GM21423 (cell line): ENCODE measurements around the gene GLIS1.
"Not testable (repeated sequence)": the region's sequence is repeated elsewhere in the genome, so short reads cannot be mapped to it uniquely, and the experiment has no call there.

Experiments used
- ATAC-seq: cut with Tn5 transposase; IDR thresholded peaks from one replicate; pipeline ENCODE4 v1.9.1; 2021; ENCODE audit warnings: mild to moderate bottlenecking, moderate library complexity; ENCODE audit not compliant: unreplicated experiment

GLIS1 gene

GRCh38 chr1:53739109-53739681 is at the start of gene GLIS1:
TSS of gene GLIS1 (minus strand) at chr1:53739164. CDS start at chr1:53738064, 1,100 bp downstream.
- ATAC-seq: peak; percentile 96

GRCh38 chr1:53787655-53788054 is 48.7 kb upstream of the GLIS1 start:
- no peak for ATAC-seq

- ATAC-seq: no peak
Observed at GRCh38 chr1:53783056-53783455, 44.1 kb upstream of the GLIS1 start.

- ATAC-seq: no peak
Observed at GRCh38 chr1:53781654-53782053, 42.7 kb upstream of the GLIS1 start.

GRCh38 chr1:53777272-53777671 is 38.3 kb upstream of the GLIS1 start:
- ATAC-seq: no peak

- ATAC-seq: no peak
Observed at GRCh38 chr1:53771648-53772047, 32.7 kb upstream of the GLIS1 start.

- ATAC-seq: no peak
Observed at GRCh38 chr1:53769780-53770179, 30.8 kb upstream of the GLIS1 start.

GRCh38 chr1:53769184-53769583 is 30.2 kb upstream of the GLIS1 start:
- no peak for ATAC-seq

GRCh38 chr1:53766831-53767405 is 28.0 kb upstream of the GLIS1 start:
- no peak for ATAC-seq

GRCh38 chr1:53766194-53766742 is 27.3 kb upstream of the GLIS1 start:
- no peak for ATAC-seq

- no peak for ATAC-seq
Observed at GRCh38 chr1:53765657-53766056, 26.7 kb upstream of the GLIS1 start.

GRCh38 chr1:53763911-53764310 is 24.9 kb upstream of the GLIS1 start:
- no peak for ATAC-seq

GRCh38 chr1:53763461-53763860 is 24.5 kb upstream of the GLIS1 start:
- no peak for ATAC-seq

GRCh38 chr1:53760497-53760896 is 21.5 kb upstream of the GLIS1 start:
- ATAC-seq: not testable (repeated sequence)

GRCh38 chr1:53755874-53756273 is 16.9 kb upstream of the GLIS1 start:
- no peak for ATAC-seq

- no peak for ATAC-seq
Observed at GRCh38 chr1:53754484-53755312, 15.7 kb upstream of the GLIS1 start.

- no peak for ATAC-seq
Observed at GRCh38 chr1:53752281-53752680, 13.3 kb upstream of the GLIS1 start.

- no peak for ATAC-seq
Observed at GRCh38 chr1:53747841-53748240, 8.9 kb upstream of the GLIS1 start.

GRCh38 chr1:53740621-53741105 is 1.7 kb upstream of the GLIS1 start:
- ATAC-seq: no peak

- peak; percentile 9 for ATAC-seq
Observed at GRCh38 chr1:53738205-53739108, 507 bp downstream of the GLIS1 start.
